ENCODE data around the gene MARCHF2. TPM values are rescaled to one million over a fixed set of nuclear protein-coding genes. Genes with fewer than 3 reads are reported as not detected.
A peak's percentile ranks its signal among the peaks of the same experiment; 100 is the strongest.
"Not testable (repeated sequence)": the region's sequence is repeated elsewhere in the genome, so short reads cannot be mapped to it uniquely, and the experiment has no call there.

Gene MARCHF2
- total RNA-seq, 6 experiments from 2014 or later, result 23.5 to 30.2 (median 26.0) TPM

DNA sequence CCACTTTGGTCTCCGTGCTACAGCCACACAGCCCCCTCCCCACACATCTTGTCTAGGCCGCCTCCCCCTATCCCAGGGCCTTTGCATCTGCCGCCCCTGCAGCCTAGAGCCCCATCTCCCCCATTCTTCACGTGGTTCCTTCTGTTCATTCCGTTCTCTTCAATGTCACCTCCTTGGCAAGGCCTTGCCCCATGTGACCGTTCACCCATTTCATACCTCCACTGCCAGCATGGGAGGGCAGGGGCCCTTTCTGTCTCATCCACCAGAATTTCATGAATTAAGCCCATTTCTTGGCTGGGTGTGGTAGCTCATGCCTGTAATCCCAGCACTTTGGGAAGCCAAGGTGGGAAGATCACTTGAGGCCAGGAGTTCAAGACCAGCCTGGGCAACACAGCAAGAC, 15.9 kb downstream of the MARCHF2 start:
- Mint-ChIP-seq H3K36me3 (ENCODE audit: low read depth) (no peaks in the 10 kb centered on the region), H3K4me3 (no peak overlapping the region), H3K9me3 (no peaks in the 10 kb centered on the region), H3K27me3 (ENCODE audit: insufficient read depth) (no peaks in the 10 kb centered on the region; the same call in 1 of the 2 replicates), H3K27ac (no peak overlapping the region), H3K4me1 (ENCODE audit: low read depth) (peaks cover 3% of the 10 kb centered on the region)
- DNase-seq, result no peak
- TF ChIP-seq, protein P1, sequence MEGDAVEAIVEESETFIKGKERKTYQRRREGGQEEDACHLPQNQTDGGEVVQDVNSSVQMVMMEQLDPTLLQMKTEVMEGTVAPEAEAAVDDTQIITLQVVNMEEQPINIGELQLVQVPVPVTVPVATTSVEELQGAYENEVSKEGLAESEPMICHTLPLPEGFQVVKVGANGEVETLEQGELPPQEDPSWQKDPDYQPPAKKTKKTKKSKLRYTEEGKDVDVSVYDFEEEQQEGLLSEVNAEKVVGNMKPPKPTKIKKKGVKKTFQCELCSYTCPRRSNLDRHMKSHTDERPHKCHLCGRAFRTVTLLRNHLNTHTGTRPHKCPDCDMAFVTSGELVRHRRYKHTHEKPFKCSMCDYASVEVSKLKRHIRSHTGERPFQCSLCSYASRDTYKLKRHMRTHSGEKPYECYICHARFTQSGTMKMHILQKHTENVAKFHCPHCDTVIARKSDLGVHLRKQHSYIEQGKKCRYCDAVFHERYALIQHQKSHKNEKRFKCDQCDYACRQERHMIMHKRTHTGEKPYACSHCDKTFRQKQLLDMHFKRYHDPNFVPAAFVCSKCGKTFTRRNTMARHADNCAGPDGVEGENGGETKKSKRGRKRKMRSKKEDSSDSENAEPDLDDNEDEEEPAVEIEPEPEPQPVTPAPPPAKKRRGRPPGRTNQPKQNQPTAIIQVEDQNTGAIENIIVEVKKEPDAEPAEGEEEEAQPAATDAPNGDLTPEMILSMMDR (IDR thresholded peaks at IDR 0.05), result no peak

DNA sequence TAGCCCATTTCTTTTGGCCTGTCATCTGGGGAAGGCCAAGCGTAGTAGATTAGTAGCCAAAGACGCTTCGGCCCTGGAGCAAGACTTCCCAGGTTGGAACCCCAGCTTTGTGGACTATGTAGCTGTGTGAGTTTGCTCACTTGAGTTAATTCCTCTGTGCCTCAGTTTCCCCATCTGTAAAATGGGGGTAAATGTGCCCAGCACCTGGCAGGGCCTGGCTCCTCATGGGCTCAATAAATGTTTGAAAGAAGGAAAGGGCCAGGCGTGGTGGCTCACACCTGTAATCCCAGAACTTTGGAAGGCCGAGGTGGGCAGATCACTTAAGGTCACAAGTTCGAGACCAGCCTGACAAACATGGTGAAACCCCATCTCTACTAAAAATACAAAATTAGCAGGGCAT, 16.7 kb downstream of the MARCHF2 start:
- Mint-ChIP-seq H3K4me1 (ENCODE audit: low read depth) (no peaks in the 10 kb centered on the region), H3K27ac (no peak overlapping the region), H3K9me3 (no peaks in the 10 kb centered on the region), H3K36me3 (ENCODE audit: low read depth) (no peaks in the 10 kb centered on the region), H3K4me3 (no peak overlapping the region), H3K27me3 (ENCODE audit: insufficient read depth) (no peaks in the 10 kb centered on the region; the same call in 1 of the 2 replicates)
- no peak for DNase-seq
- TF ChIP-seq, protein P1 (IDR thresholded peaks at IDR 0.05), result no peak

DNA sequence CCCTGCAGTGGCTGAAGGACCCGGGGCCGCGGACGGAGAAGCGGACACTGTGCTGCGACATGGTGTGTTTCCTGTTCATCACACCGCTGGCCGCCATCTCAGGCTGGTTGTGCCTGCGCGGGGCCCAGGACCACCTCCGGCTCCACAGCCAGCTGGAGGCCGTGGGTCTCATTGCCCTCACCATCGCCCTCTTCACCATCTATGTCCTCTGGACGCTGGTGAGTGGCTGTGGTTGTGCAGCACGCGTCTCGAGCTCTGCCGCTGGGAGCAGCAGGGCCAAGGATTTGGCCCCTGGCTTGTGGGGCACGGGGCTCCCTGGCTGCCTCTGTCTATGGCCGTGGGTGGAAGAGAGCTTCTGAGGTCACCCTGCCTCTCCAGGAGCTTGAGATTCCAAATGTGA, 17.5 kb downstream of the MARCHF2 start:
- DNase-seq, result no peak
- no peaks in the 10 kb centered on the region for H3K36me3 Mint-ChIP-seq (ENCODE audit: low read depth)
- no peaks in the 10 kb centered on the region; the same call in 1 of the 2 replicates for H3K27me3 Mint-ChIP-seq (ENCODE audit: insufficient read depth)
- H3K4me3 Mint-ChIP-seq, result no peak overlapping the region
- TF ChIP-seq, protein P1 (IDR thresholded peaks at IDR 0.05), result no peak
- H3K27ac Mint-ChIP-seq, result no peak overlapping the region
- no peaks in the 10 kb centered on the region for H3K9me3 Mint-ChIP-seq
- H3K4me1 Mint-ChIP-seq (ENCODE audit: low read depth), result no peaks in the 10 kb centered on the region

DNA sequence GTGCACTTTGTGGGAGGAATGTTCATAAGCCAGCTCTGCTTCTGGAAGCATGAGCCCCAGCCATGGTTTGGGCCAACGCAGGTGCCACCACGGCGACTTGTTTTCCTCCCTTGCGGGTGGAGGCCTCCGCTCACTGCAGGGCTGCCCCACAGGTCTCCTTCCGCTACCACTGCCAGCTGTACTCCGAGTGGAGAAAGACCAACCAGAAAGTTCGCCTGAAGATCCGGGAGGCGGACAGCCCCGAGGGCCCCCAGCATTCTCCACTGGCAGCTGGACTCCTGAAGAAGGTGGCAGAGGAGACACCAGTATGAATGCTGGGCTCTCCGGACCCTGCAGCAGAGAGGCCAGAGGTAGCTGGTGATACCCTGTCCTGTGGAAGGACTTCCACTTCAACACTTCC, 25.1 kb downstream of the MARCHF2 start:
- Mint-ChIP-seq H3K4me1 (ENCODE audit: low read depth) (peaks cover 6% of the 10 kb centered on the region; the same call in 1 of the 2 replicates), H3K9me3 (no peaks in the 10 kb centered on the region), H3K27ac (no peak overlapping the region), H3K4me3 (no peak overlapping the region), H3K27me3 (ENCODE audit: insufficient read depth) (no peaks in the 10 kb centered on the region; the same call in 1 of the 2 replicates), H3K36me3 (ENCODE audit: low read depth) (no peaks in the 10 kb centered on the region)
- TF ChIP-seq, protein P1 (IDR thresholded peaks at IDR 0.05), result no peak
- DNase-seq, result no peak

DNA sequence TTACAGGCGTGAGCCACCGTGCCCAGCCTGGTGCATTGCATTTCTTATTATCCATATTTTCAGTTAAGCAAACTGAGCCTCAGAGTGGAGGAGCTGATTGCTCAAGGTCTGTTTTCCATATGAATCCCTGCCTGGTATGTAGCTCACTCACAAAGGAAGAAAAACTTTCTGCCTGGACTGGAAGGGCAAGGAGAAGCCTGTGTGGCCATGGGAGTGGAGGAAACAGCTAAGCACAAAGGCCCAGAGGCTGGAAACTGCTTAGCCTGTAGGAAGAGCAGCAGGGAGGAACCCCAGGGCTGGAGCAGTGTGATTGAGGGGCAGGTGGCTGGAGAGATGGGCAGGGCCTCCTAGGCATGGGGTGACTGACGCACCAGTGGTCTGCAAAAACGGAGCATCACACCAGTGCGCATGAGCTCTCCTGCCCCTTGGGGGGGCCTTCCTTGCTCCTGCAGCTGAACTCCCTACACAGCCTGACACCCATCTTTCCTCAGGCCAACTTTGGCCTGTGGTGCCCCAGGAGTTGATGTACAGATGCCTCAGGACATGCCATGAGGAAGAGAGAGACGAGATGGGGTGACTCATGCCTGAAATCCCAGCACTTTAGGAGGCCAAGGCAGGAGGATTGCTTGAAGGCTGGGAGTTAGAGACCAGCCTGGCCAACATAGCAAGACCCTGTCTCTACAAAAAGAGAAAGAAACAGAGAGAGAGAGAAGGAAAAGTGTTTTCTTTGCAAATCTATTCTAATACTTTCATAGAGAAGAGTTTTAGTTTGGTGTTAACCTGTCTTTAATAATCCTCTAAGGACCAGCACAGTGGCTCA, 28.8 kb downstream of the MARCHF2 start:
- H3K27ac Mint-ChIP-seq, result no peak overlapping the region
- peaks cover 26% of the 10 kb centered on the region for H3K4me1 Mint-ChIP-seq (ENCODE audit: low read depth)
- TF ChIP-seq, protein P1 (IDR thresholded peaks at IDR 0.05), result no peak
- no peak for DNase-seq
- peaks cover 16% of the 10 kb centered on the region for H3K36me3 Mint-ChIP-seq (ENCODE audit: low read depth)
- H3K27me3 Mint-ChIP-seq (ENCODE audit: insufficient read depth), result no peaks in the 10 kb centered on the region; the same call in 1 of the 2 replicates
- H3K9me3 Mint-ChIP-seq, result no peaks in the 10 kb centered on the region
- H3K4me3 Mint-ChIP-seq, result no peak overlapping the region

DNA sequence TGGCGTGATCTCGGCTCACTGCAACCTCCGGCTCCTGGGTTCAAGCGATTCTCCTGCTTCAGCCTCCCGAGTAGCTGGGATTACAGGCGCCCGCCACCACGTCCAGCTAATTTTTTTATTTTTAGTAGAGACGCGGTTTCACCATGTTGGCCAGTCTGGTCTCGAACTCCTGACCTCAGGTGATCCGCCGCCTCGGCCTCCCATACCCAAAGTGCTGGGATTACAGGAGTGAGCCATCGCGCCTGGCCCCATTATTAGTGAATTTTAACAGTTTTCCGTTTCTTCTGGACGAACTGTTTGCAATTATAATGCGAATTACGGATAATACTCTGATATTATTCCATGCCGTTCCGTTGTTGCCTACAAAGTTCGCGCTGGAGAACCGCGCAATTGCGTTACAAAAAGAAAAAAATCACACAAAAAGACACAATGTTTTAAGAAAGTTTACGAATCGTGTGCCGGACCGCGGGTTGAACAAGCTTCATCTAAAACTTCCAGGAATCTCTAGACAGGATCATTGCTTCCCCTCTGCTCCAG, 31.1 kb downstream of the MARCHF2 start:
- Mint-ChIP-seq H3K36me3 (ENCODE audit: low read depth) (peaks cover 21% of the 10 kb centered on the region), H3K27ac (peak overlapping the region; percentile 91), H3K4me1 (ENCODE audit: low read depth) (peaks cover 38% of the 10 kb centered on the region), H3K4me3 (peak overlapping the region; percentile 96)
- DNase-seq; H3K27me3 Mint-ChIP-seq (ENCODE audit: insufficient read depth); H3K9me3 Mint-ChIP-seq: not testable (repeated sequence)

Measured in HFFc6 (cell line).